ENCODE data around the gene FRMD6. TPM values are rescaled to one million over a fixed set of nuclear protein-coding genes. Genes with fewer than 3 reads are reported as not detected.

The FRMD6 gene
- total RNA-seq, 6 experiments from 2014 or later: 379 to 565 (median 420) TPM

GRCh38 chr14:51657762-51658161, 6.1 kb downstream of the FRMD6 start:
- Mint-ChIP-seq H3K4me1 (ENCODE audit: low read depth) (peaks cover 77% of the 10 kb centered on the region), H3K27me3 (ENCODE audit: insufficient read depth) (peaks cover 5% of the 10 kb centered on the region), H3K9me3 (no peaks in the 10 kb centered on the region; the same call in none of the 2 replicates), H3K36me3 (ENCODE audit: low read depth) (peaks cover 93% of the 10 kb centered on the region), H3K4me3 (peak overlapping the region; percentile 99), H3K27ac (peak overlapping the region; percentile 96)
- TF ChIP-seq CTCF (IDR thresholded peaks at IDR 0.05): no peak
- peak; percentile 51 for DNase-seq

GRCh38 chr14:51658441-51659173, 6.9 kb downstream of the FRMD6 start:
- Mint-ChIP-seq H3K4me1 (ENCODE audit: low read depth) (peaks cover 85% of the 10 kb centered on the region), H3K27ac (peak overlapping the region; percentile 44), H3K9me3 (no peaks in the 10 kb centered on the region; the same call in 1 of the 2 replicates), H3K27me3 (ENCODE audit: insufficient read depth) (peaks cover 2% of the 10 kb centered on the region), H3K36me3 (ENCODE audit: low read depth) (peaks cover 93% of the 10 kb centered on the region), H3K4me3 (peak overlapping the region; percentile 99)
- no peak for TF ChIP-seq CTCF (IDR thresholded peaks at IDR 0.05)
- DNase-seq: no peak

- TF ChIP-seq CTCF (IDR thresholded peaks at IDR 0.05): no peak
- peaks cover 100% of the 10 kb centered on the region for H3K4me1 Mint-ChIP-seq (ENCODE audit: low read depth)
- H3K4me3 Mint-ChIP-seq: peak overlapping the region; percentile 99
- H3K9me3 Mint-ChIP-seq: no peaks in the 10 kb centered on the region; the same call in 1 of the 2 replicates
- peak overlapping the region; percentile 44 for H3K27ac Mint-ChIP-seq
- peaks cover 89% of the 10 kb centered on the region for H3K36me3 Mint-ChIP-seq (ENCODE audit: low read depth)
- H3K27me3 Mint-ChIP-seq (ENCODE audit: insufficient read depth): peaks cover 2% of the 10 kb centered on the region
- no peak for DNase-seq
Measured at GRCh38 chr14:51660741-51661140, 9.0 kb downstream of the FRMD6 start.

- H3K4me3 Mint-ChIP-seq: peak overlapping the region; percentile 5; the same call in 1 of the 2 replicates
- H3K4me1 Mint-ChIP-seq (ENCODE audit: low read depth): peaks cover 100% of the 10 kb centered on the region
- peak overlapping the region; percentile 44 for H3K27ac Mint-ChIP-seq
Measured at GRCh38 chr14:51661504-51661903, 9.8 kb downstream of the FRMD6 start.

GRCh38 chr14:51663783-51664326, 12.1 kb downstream of the FRMD6 start:
- peaks cover 100% of the 10 kb centered on the region for H3K4me1 Mint-ChIP-seq (ENCODE audit: low read depth)
- no peak for TF ChIP-seq CTCF (IDR thresholded peaks at IDR 0.05)
- peak overlapping the region; percentile 31; the same call in 1 of the 2 replicates for H3K4me3 Mint-ChIP-seq
- H3K9me3 Mint-ChIP-seq: no peaks in the 10 kb centered on the region; the same call in 1 of the 2 replicates
- H3K36me3 Mint-ChIP-seq (ENCODE audit: low read depth): peaks cover 75% of the 10 kb centered on the region
- peak overlapping the region; percentile 44 for H3K27ac Mint-ChIP-seq
- H3K27me3 Mint-ChIP-seq (ENCODE audit: insufficient read depth): peaks cover 2% of the 10 kb centered on the region
- DNase-seq: no peak

More at GRCh38 chr14:51661504-51661903, 9.8 kb downstream of the FRMD6 start:
- no peak for TF ChIP-seq CTCF (IDR thresholded peaks at IDR 0.05)
- no peak for DNase-seq
- Mint-ChIP-seq H3K36me3 (ENCODE audit: low read depth) (peaks cover 90% of the 10 kb centered on the region), H3K27me3 (ENCODE audit: insufficient read depth) (peaks cover 2% of the 10 kb centered on the region), H3K9me3 (no peaks in the 10 kb centered on the region; the same call in 1 of the 2 replicates)
